HCT116 (cell line): ENCODE data around the gene TNFSF13B. TPM values are rescaled to one million over a fixed set of nuclear protein-coding genes. Genes with fewer than 3 reads are reported as not detected.

Experiments
- ATAC-seq: fragments of 200-7000 bp; cut with Tn5 transposase; 2 replicates; pipeline ENCODE4 v1.9.1; 2020; ENCODE audit warnings: mild to moderate bottlenecking, moderate library complexity
- BruUV-seq: library from RNA; stranded (reverse); fragments of 400-500 nt; replicated peaks from 2 replicates; lab custom pipeline; 2021; lab: Mats Ljungman, UMichigan
- CTCF ChIA-PET: fragments of 300-600 bp; sonication (Branson Sonifier 250); formaldehyde crosslinking; loops from one replicate; lab custom pipeline; 2021; ENCODE audit warnings: antibody characterized with exemption; lab: Charles Lee
- POLR2A ChIA-PET: fragments of 300-600, 350-600 bp; sonication (Branson Sonifier 250); formaldehyde crosslinking; loops from one replicate; lab custom pipeline; 2021; ENCODE audit warnings: antibody characterized with exemption; lab: Charles Lee
- RAD21 ChIA-PET, 2 experiments: fragments of 300-600 bp; sonication (Branson Sonifier 250); formaldehyde crosslinking; loops; one replicate each; lab custom pipeline; 2023; ENCODE audit warnings: low total read pairs in 2 of 2; ENCODE audit not compliant: uncharacterized antibody in 2 of 2, unreplicated experiment in 2 of 2, low non-redundant PET in 1 of 2; lab: Charles Lee
- DNase-seq: peaks from one replicate; pipeline ENCODE4 v3.0.0-alpha.2; 2010; ENCODE audit warnings: low read depth, low spot score
- H2AFZ ChIP-seq: fragments of 200-600 bp; shearing (Covaris generic), sonication (generic); 2 replicates; pipeline ENCODE4 v1.6.1; 2017; ENCODE audit warnings: low read depth, mixed run types, mixed read lengths, antibody characterized with exemption, low read length; ENCODE audit not compliant: poor library complexity, severe bottlenecking
- H3K27ac ChIP-seq: 2 replicates; pipeline ENCODE4 v1.5.1; 2012; ENCODE audit warnings: low read depth, low read length
- H3K27me3 ChIP-seq: fragments of 200-600 bp; sonication (generic); 2 replicates; pipeline ENCODE4 v1.6.1; 2016; ENCODE audit warnings: mixed run types, low read length, mixed read lengths; ENCODE audit not compliant: insufficient read depth
- H3K36me3 ChIP-seq, 2 experiments: fragments of 200-500 bp in 1 of 2; fragments of 200-600 bp in 1 of 2; sonication (Bioruptor generic) in 1 of 2; sonication (generic) in 1 of 2; 2 replicates each; pipeline versions ENCODE4 v1.5.1 to v1.6.1; 2014 to 2016; ENCODE audit warnings: low read length in 2 of 2, inconsistent platforms in 1 of 2, mixed read lengths in 1 of 2, mixed run types in 1 of 2; ENCODE audit not compliant: insufficient read depth in 2 of 2, control insufficient read depth in 1 of 2
- H3K4me1 ChIP-seq, 2 experiments: fragments of 200-600 bp in 1 of 2; sonication (generic) in 1 of 2; 2 replicates each; pipeline versions ENCODE4 v1.5.1 to v1.6.1; 2012 to 2017; ENCODE audit warnings: low read length in 2 of 2, inconsistent platforms in 1 of 2, mild to moderate bottlenecking in 1 of 2, mixed read lengths in 1 of 2, mixed run types in 1 of 2, moderate library complexity in 1 of 2; ENCODE audit not compliant: insufficient read depth in 2 of 2, control insufficient read depth in 1 of 2
- H3K4me2 ChIP-seq: fragments of 200-600 bp; sonication (generic); 2 replicates; pipeline ENCODE4 v1.6.1; 2017; ENCODE audit warnings: mixed run types, low read length, mixed read lengths
- H3K4me3 ChIP-seq, 2 experiments: fragments of 200-600 bp in 1 of 2; sonication (generic) in 1 of 2; replicated peaks in 1 of 2; 2 replicates each; pipeline ENCODE4 v1.5.1; 2011 to 2016; ENCODE audit warnings: low read length in 2 of 2, control low read depth in 1 of 2, low read depth in 1 of 2, mild to moderate bottlenecking in 1 of 2, mixed read lengths in 1 of 2, mixed run types in 1 of 2
- H3K79me2 ChIP-seq: fragments of 200-600 bp; sonication (generic); 2 replicates; pipeline ENCODE4 v1.6.1; 2017; ENCODE audit warnings: mild to moderate bottlenecking, mixed run types, low read length, moderate library complexity, mixed read lengths; ENCODE audit not compliant: insufficient read depth
- H3K9ac ChIP-seq: fragments of 200-600 bp; sonication (generic); 2 replicates; pipeline ENCODE4 v1.6.1; 2016; ENCODE audit warnings: low read length, mixed read lengths
- H3K9me2 ChIP-seq: fragments of 200-600 bp; sonication (generic), shearing (Covaris generic); 2 replicates; pipeline ENCODE4 v1.6.1; 2017; ENCODE audit warnings: mixed run types, mild to moderate bottlenecking, moderate library complexity; ENCODE audit not compliant: insufficient read depth
- H3K9me3 ChIP-seq, 2 experiments: fragments of 200-500 bp in 1 of 2; fragments of 200-600 bp in 1 of 2; sonication (Bioruptor generic) in 1 of 2; sonication (generic) in 1 of 2; 2 replicates each; pipeline ENCODE4 v1.6.1; 2014 to 2017; ENCODE audit warnings: low read length in 2 of 2, mixed read lengths in 2 of 2, inconsistent platforms in 1 of 2, low read depth in 1 of 2, mild to moderate bottlenecking in 1 of 2, mixed run types in 1 of 2, moderate library complexity in 1 of 2; ENCODE audit not compliant: control insufficient read depth in 1 of 2, insufficient read depth in 1 of 2
- H4K20me1 ChIP-seq: fragments of 200-600 bp; sonication (generic), shearing (Covaris generic); 2 replicates; pipeline ENCODE4 v1.6.1; 2017; ENCODE audit warnings: mixed run types, mild to moderate bottlenecking, moderate library complexity; ENCODE audit not compliant: insufficient read depth
- ELF1 ChIP-seq: IDR thresholded peaks from 2 replicates; pipeline ENCODE4 v1.6.1; 2012; ENCODE audit warnings: low read depth, borderline replicate concordance
- MAX ChIP-seq: IDR thresholded peaks from 2 replicates; pipeline ENCODE4 v1.6.1; 2012
- RAD21 ChIP-seq: IDR thresholded peaks from 2 replicates; pipeline ENCODE4 v1.6.1; 2012; ENCODE audit warnings: low read depth, mild to moderate bottlenecking
- SRF ChIP-seq: IDR thresholded peaks from 2 replicates; pipeline ENCODE4 v1.6.1; 2012; ENCODE audit warnings: low read depth
- TCF7L2 ChIP-seq: IDR thresholded peaks from 2 replicates; pipeline ENCODE4 v1.7.0; 2011; ENCODE audit warnings: borderline replicate concordance, inconsistent platforms; ENCODE audit not compliant: insufficient read depth, insufficient read length; ENCODE audit errors: extremely low read depth
- ZFX ChIP-seq: fragments of 450-650 bp; IDR thresholded peaks from 2 replicates; pipeline ENCODE4 v1.6.1; 2017
- ZNF274 ChIP-seq: fragments of 200-500 bp; sonication (Bioruptor generic); IDR thresholded peaks from 2 replicates; pipeline ENCODE4 v1.6.1; 2014; ENCODE audit warnings: mild to moderate bottlenecking, low read depth, low read length, inconsistent platforms
- intact Hi-C: fragments of 100-400 bp; cut with micrococcal nuclease; formaldehyde crosslinking; loops from 2 replicates; pipeline ENCODE4 v1.10.0; 2022
- total RNA-seq: library from RNA; stranded (reverse); gene quantifications from one replicate; pipeline ENCODE4 v1.2.1, GENCODE V29; 2021; ENCODE audit not compliant: unreplicated experiment
- TF ChIP-seq, protein P1 (sequence below), 3 experiments: fragments of 200-600 bp in 1 of 3; sonication (generic) in 1 of 3; IDR thresholded peaks in 2 of 3; conservative IDR thresholded peaks in 1 of 3; 2 replicates each; pipeline ENCODE4 v1.5.1; 2012 to 2017; ENCODE audit warnings: low read depth in 2 of 3, low read length in 2 of 3, antibody characterized with exemption in 1 of 3, borderline replicate concordance in 1 of 3, control low read depth in 1 of 3, mild to moderate bottlenecking in 1 of 3, mixed read lengths in 1 of 3, mixed run types in 1 of 3, moderate library complexity in 1 of 3; ENCODE audit not compliant: insufficient read depth in 1 of 3

The TNFSF13B gene
- total RNA-seq, 1 experiment from 2014 or later: 1.3 TPM

GRCh38 chr13:108227651-108228272 lies 41.8 kb upstream of the TNFSF13B start:
- H3K27me3 ChIP-seq: no peaks in the 10 kb centered on the region
- BruUV-seq: no TSS peak
- peaks cover 73% of the 10 kb centered on the region for H3K79me2 ChIP-seq
- no peak overlapping the region for H3K4me2 ChIP-seq
- DNase-seq (peak; percentile 19), ATAC-seq (0 out of 2 replicates have a peak, but pooled peaks have one; percentile 32)
- H2AFZ ChIP-seq: no peak overlapping the region
- H3K9me3 ChIP-seq: no peaks in the 10 kb centered on the region
- H3K4me1 ChIP-seq: no peaks in the 10 kb centered on the region
- POLR2A ChIA-PET: no interaction called here
- CTCF ChIA-PET: interaction anchor here (0.7 to 0.8 kb wide), 2 partner anchors 11 to 280 kb away, joined by 3 read pairs; no protein-coding TSS in a partner anchor
- H3K4me3 ChIP-seq: no peak overlapping the region
- H3K36me3 ChIP-seq: no peaks in the 10 kb centered on the region
- H3K9ac ChIP-seq: no peak overlapping the region
- TF ChIP-seq RAD21: peak; percentile 46
- TF ChIP-seq MAX: no peak
- TF ChIP-seq ZNF274: no peak
- no peak for TF ChIP-seq ELF1
- TF ChIP-seq, protein P1, sequence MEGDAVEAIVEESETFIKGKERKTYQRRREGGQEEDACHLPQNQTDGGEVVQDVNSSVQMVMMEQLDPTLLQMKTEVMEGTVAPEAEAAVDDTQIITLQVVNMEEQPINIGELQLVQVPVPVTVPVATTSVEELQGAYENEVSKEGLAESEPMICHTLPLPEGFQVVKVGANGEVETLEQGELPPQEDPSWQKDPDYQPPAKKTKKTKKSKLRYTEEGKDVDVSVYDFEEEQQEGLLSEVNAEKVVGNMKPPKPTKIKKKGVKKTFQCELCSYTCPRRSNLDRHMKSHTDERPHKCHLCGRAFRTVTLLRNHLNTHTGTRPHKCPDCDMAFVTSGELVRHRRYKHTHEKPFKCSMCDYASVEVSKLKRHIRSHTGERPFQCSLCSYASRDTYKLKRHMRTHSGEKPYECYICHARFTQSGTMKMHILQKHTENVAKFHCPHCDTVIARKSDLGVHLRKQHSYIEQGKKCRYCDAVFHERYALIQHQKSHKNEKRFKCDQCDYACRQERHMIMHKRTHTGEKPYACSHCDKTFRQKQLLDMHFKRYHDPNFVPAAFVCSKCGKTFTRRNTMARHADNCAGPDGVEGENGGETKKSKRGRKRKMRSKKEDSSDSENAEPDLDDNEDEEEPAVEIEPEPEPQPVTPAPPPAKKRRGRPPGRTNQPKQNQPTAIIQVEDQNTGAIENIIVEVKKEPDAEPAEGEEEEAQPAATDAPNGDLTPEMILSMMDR (IDR thresholded peaks at IDR 0.05 in 2 of 3, conservative IDR thresholded peaks at IDR 0.05 in 1 of 3; ENCODE audit: borderline replicate concordance in 1 of 3, insufficient read depth in 1 of 3, low read depth in 2 of 3, low read length in 2 of 3): peak in 2 of 3 experiments; percentile 59 to 81; a peak in 4 of 6 replicates
- TF ChIP-seq TCF7L2: no peak
- no peak for TF ChIP-seq ZFX
- TF ChIP-seq SRF: no peak
- no peaks in the 10 kb centered on the region; the same call in 1 of the 2 replicates for H4K20me1 ChIP-seq
- no peaks in the 10 kb centered on the region for H3K9me2 ChIP-seq
- H3K27ac ChIP-seq: no peak overlapping the region
- RAD21 ChIA-PET: no interaction called here
- intact Hi-C loops: loop anchor here (2.0 to 5.0 kb wide), 2 partner anchors 280 to 669 kb away; no protein-coding TSS in a partner anchor
